Endothelial cell of umbilical vein (primary cell): ENCODE data around the gene TTC22. TPM values are rescaled to one million over a fixed set of nuclear protein-coding genes. Genes with fewer than 3 reads are reported as not detected.

ENCODE experiments used
- BruUV-seq: library from RNA; stranded (reverse); fragments of 400-500 nt; replicated peaks from 2 replicates; lab custom pipeline; 2021; lab: Mats Ljungman, UMichigan
- CTCF ChIA-PET: fragments of 300-600, 350-600 bp; sonication (Branson Sonifier 250); formaldehyde crosslinking; loops from one replicate; lab custom pipeline; 2021; ENCODE audit warnings: antibody characterized with exemption, inconsistent platforms; lab: Charles Lee
- POLR2A ChIA-PET: fragments of 300-600, 350-600 bp; sonication (Branson Sonifier 250); formaldehyde crosslinking; loops from one replicate; lab custom pipeline; 2021; ENCODE audit warnings: antibody characterized with exemption, inconsistent platforms; lab: Charles Lee
- DNase-seq: peaks from one replicate; pipeline ENCODE4 v3.0.0-alpha.2; 2011; ENCODE audit warnings: low read depth, low spot score
- FAIRE-seq: peaks from 2 replicates; lab custom pipeline; 2011; peaks lifted over from hg19 to GRCh38; lab: Jason Lieb, UNC
- H2AFZ ChIP-seq: 2 replicates; pipeline ENCODE4 v1.6.0; 2012; ENCODE audit warnings: low read depth, low read length, control low read depth, inconsistent platforms
- H3K27ac ChIP-seq: 2 replicates; pipeline ENCODE4 v1.5.1; 2011; ENCODE audit warnings: low read depth, mild to moderate bottlenecking, control low read depth, low read length, moderate library complexity; ENCODE audit not compliant: insufficient read depth
- H3K27me3 ChIP-seq, 2 experiments: 2 replicates each; pipeline versions ENCODE4 v1.6.0 to v1.6.1; 2011; ENCODE audit warnings: low read length in 2 of 2, mixed read lengths in 1 of 2; ENCODE audit not compliant: control insufficient read depth in 2 of 2, insufficient read depth in 2 of 2
- H3K36me3 ChIP-seq, 2 experiments: 2 replicates in 1 of 2; 3 replicates in 1 of 2; pipeline ENCODE4 v1.5.1; 2011; ENCODE audit warnings: low read length in 2 of 2, mild to moderate bottlenecking in 1 of 2, moderate library complexity in 1 of 2; ENCODE audit not compliant: control insufficient read depth in 2 of 2, insufficient read depth in 2 of 2; ENCODE audit errors: extremely low read depth in 1 of 2
- H3K4me1 ChIP-seq: 3 replicates; pipeline ENCODE4 v1.5.1; 2011; ENCODE audit warnings: mild to moderate bottlenecking, low read length; ENCODE audit not compliant: control insufficient read depth, insufficient read depth; ENCODE audit errors: extremely low read depth
- H3K4me2 ChIP-seq: 2 replicates; pipeline ENCODE4 v1.6.1; 2011; ENCODE audit warnings: low read length, control low read depth, mixed read lengths; ENCODE audit not compliant: insufficient read depth
- H3K4me3 ChIP-seq, 3 experiments: fragments of 200-600 bp in 1 of 3; sonication (generic), shearing (Covaris generic) in 1 of 3; replicated peaks in 1 of 3; 2 replicates each; pipeline ENCODE4 v1.5.1; 2011 to 2016; ENCODE audit warnings: control low read depth in 3 of 3, low read length in 3 of 3, mild to moderate bottlenecking in 2 of 3, inconsistent platforms in 1 of 3, low read depth in 1 of 3, moderate library complexity in 1 of 3; ENCODE audit not compliant: insufficient read depth in 1 of 3
- H3K79me2 ChIP-seq: 2 replicates; pipeline ENCODE4 v1.6.0; 2012; ENCODE audit warnings: low read length, inconsistent platforms; ENCODE audit not compliant: control insufficient read depth, insufficient read depth
- H3K9ac ChIP-seq: replicated peaks from 2 replicates; pipeline ENCODE3; 2011; ENCODE audit warnings: low read length, control low read depth; ENCODE audit not compliant: insufficient read depth; ENCODE audit errors: extremely low read depth
- H3K9me1 ChIP-seq: replicated peaks from 3 replicates; pipeline ENCODE4 v1.6.0; 2011; ENCODE audit warnings: mild to moderate bottlenecking, low read length; ENCODE audit not compliant: control insufficient read depth, insufficient read depth; ENCODE audit errors: extremely low read depth
- H3K9me3 ChIP-seq: replicated peaks from 2 replicates; pipeline ENCODE4 v1.5.1; 2012; ENCODE audit warnings: low read length, inconsistent platforms; ENCODE audit not compliant: control insufficient read depth, insufficient read depth
- H4K20me1 ChIP-seq: replicated peaks from 2 replicates; pipeline ENCODE3; 2011; ENCODE audit warnings: mild to moderate bottlenecking, low read length; ENCODE audit not compliant: control insufficient read depth, insufficient read depth; ENCODE audit errors: extremely low read depth
- CTCF ChIP-seq, 2 donors: IDR thresholded peaks; 1 replicate in 1 of 2; 2 replicates in 1 of 2; pipeline ENCODE4 v1.5.1; 2011; ENCODE audit warnings: low read length in 2 of 2, mild to moderate bottlenecking in 2 of 2, moderate library complexity in 2 of 2, control low read depth in 1 of 2, inconsistent platforms in 1 of 2, low read depth in 1 of 2; ENCODE audit not compliant: insufficient read depth in 1 of 2; ENCODE audit errors: extremely low read depth in 1 of 2
- EZH2 ChIP-seq: IDR thresholded peaks from 2 replicates; pipeline ENCODE4 v1.6.1; 2012; ENCODE audit warnings: borderline replicate concordance, low read depth, mild to moderate bottlenecking, moderate library complexity, low read length, inconsistent platforms; ENCODE audit not compliant: severe bottlenecking
- FOS ChIP-seq: IDR thresholded peaks from 2 replicates; pipeline ENCODE4 v1.6.1; 2011; ENCODE audit warnings: mild to moderate bottlenecking, low read length, moderate library complexity, borderline replicate concordance; ENCODE audit not compliant: insufficient read depth
- GATA2 ChIP-seq: IDR thresholded peaks from 2 replicates; pipeline ENCODE4 v1.7.0; 2011; ENCODE audit warnings: low read depth, mild to moderate bottlenecking, moderate library complexity, mixed read lengths, low read length; ENCODE audit not compliant: insufficient read length, insufficient read depth
- JUN ChIP-seq: IDR thresholded peaks from 2 replicates; pipeline ENCODE4 v1.6.1; 2011; ENCODE audit warnings: borderline replicate concordance, low read depth; ENCODE audit not compliant: insufficient read length, insufficient read depth
- MYC ChIP-seq: IDR thresholded peaks from one replicate; pipeline ENCODE4 v1.6.1; 2011; ENCODE audit warnings: mild to moderate bottlenecking, low read depth, low read length
- POLR2A ChIP-seq: IDR thresholded peaks from 2 replicates; pipeline ENCODE4 v1.6.1; 2012; ENCODE audit warnings: low read depth, mild to moderate bottlenecking, control low read depth, low read length
- POLR2AphosphoS5 ChIP-seq: IDR thresholded peaks from 2 replicates; pipeline ENCODE4 v1.6.1; 2012; ENCODE audit warnings: low read depth, mild to moderate bottlenecking, control low read depth, low read length, moderate library complexity; ENCODE audit not compliant: insufficient read depth
- dilution Hi-C: fragments of 300-500 bp; cut with MboI; formaldehyde crosslinking; loops from one replicate; pipeline ENCODE4 v1.15.0; 2019; ENCODE audit warnings: low sequenced_read_pairs; ENCODE audit not compliant: extremely low pct_ligation_motif_present
- intact Hi-C: fragments of 100-400 bp; cut with micrococcal nuclease; formaldehyde crosslinking; loops from one replicate; pipeline ENCODE4 v1.10.0; 2022
- polyA plus RNA-seq, 4 experiments: library from polyadenylated mRNA; depleted of rRNA in 3 of 4; stranded (reverse) in 3 of 4; unstranded in 1 of 4; fragments of >200 nt; gene quantifications; 2 replicates each; pipeline versions ENCODE4 v1.2.1 to v1.2.3, GENCODE V29; 2011 to 2012; ENCODE audit warnings: missing spikeins in 1 of 4
- total RNA-seq: library from RNA; stranded (reverse); gene quantifications from 2 replicates; pipeline ENCODE4 v1.2.3, GENCODE V29; 2021
- TF ChIP-seq, protein P1 (sequence below): IDR thresholded peaks from 2 replicates; pipeline ENCODE4 v1.6.1; 2011; ENCODE audit not compliant: insufficient read depth, insufficient read length

Gene TTC22
- total and polyA plus RNA-seq, 2 donors (not counting 3 experiments of a cell fraction or from before 2014, with no cell fraction given), result not detected

DNA sequence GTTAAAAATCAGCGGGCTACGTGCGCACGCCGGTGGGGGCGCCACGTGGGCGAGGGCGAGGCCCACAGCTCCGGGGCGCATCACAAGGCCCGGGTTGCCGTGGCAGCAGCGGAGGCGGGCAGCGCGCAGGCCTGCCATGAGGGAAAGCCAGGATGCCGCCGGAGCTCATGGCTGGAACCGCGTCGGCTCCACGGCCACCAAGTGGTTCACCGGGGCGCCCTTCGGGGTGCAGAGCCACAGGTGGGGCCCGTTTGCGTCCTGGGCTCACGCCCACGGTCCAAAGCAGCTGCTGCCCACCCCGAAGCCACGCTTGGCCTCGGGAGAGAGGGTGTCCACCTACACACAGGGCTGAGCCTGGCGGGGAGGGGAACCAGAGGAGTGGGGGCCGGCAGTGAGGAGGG, 4.9 kb upstream of the TTC22 start:
- Histone ChIP-seq H3K27ac (no peak overlapping the region), H3K4me2 (no peak overlapping the region), H3K4me3 (no peak overlapping the region), H4K20me1 (no peaks in the 10 kb centered on the region), H3K9me1 (no peaks in the 10 kb centered on the region), H3K36me3 (no peaks in the 10 kb centered on the region), H3K79me2 (no peaks in the 10 kb centered on the region), H3K9me3 (no peaks in the 10 kb centered on the region), H3K9ac (no peak overlapping the region), H3K4me1 (peaks cover 4% of the 10 kb centered on the region), H2AFZ (no peak overlapping the region), H3K27me3 (peaks cover 7 to 11% of the 10 kb centered on the region in 2 experiments)
- ChIA-PET POLR2A (no interaction called here), CTCF (interaction anchor here (0.7 kb wide), 1 partner anchor 214 kb away, joined by 3 read pairs; no protein-coding TSS in a partner anchor)
- DNase-seq (no peak), FAIRE-seq (no peak)
- TF ChIP-seq MYC (no peak), JUN (no peak), CTCF (IDR thresholded peaks at IDR 0.05; ENCODE audit: extremely low read depth in 1 of 2, insufficient read depth in 1 of 2, low read depth in 1 of 2, low read length in 2 of 2) (no peak), POLR2AphosphoS5 (no peak), EZH2 (no peak), POLR2A (no peak), GATA2 (no peak), FOS (no peak)
- TF ChIP-seq, protein P1, sequence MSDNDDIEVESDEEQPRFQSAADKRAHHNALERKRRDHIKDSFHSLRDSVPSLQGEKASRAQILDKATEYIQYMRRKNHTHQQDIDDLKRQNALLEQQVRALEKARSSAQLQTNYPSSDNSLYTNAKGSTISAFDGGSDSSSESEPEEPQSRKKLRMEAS, result no peak
- BruUV-seq, result no TSS peak
- dilution Hi-C loops (no loop called here), intact Hi-C loops (loop anchor here (5.0 kb wide), 1 partner anchor 734 kb away; no protein-coding TSS in a partner anchor)
